Measurements from ENCODE around the gene BCL11A.

BCL11A gene

DNA sequence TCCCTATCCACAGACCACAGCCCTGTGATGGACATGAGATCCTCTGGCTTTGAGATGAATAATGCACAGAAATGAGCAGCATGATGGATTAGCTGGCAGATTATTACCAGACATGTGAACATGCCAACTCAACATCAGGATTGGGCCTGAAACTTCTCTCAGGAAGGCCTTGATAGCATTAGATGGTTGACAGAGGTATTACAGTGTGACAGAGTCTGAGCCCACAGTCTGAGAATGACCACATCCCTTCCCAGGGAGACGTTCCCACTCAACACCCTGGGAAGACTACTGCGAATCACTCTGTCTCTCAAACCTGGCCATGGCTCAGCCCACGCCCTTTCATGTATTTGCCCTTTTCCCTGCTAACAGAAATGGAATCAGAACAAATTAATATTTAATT lies 66.9 kb downstream of the BCL11A start:
- no peak overlapping the region for H3K4me3 ChIP-seq (ENCODE audit: low read length)
- TF ChIP-seq CTCF (IDR thresholded peaks at IDR 0.05; ENCODE audit: insufficient read depth, low read depth, low read length, missing control alignments), result no peak
- no peak for DNase-seq (ENCODE audit: low read depth)

GRCh38 chr2:60486067-60486466 lies 67.4 kb downstream of the BCL11A start:
- TF ChIP-seq CTCF (IDR thresholded peaks at IDR 0.05; ENCODE audit: insufficient read depth, low read depth, low read length, missing control alignments), result no peak
- no peak overlapping the region for H3K4me3 ChIP-seq (ENCODE audit: low read length)
- DNase-seq (ENCODE audit: low read depth), result no peak

DNA sequence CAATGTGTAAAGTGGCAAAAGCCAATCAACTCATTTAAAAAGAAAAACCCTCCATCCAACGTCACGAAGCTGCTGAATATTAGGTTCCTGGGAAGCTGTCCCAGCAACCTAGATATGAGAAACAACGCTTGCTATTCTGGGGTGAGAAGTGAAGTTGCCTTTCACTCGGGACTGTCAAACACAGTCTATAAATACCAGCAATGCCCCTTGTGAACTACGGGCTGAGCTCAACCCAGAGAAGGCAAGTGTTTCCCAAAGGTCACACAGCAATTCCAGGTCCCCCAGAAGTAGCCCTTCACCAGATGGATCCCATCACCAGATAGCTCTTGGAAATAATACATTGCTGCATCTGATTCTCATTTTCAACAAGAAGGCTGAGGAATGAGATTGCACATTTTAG lies 67.9 kb downstream of the BCL11A start:
- no peak overlapping the region for H3K4me3 ChIP-seq (ENCODE audit: low read length)
- TF ChIP-seq CTCF (IDR thresholded peaks at IDR 0.05; ENCODE audit: insufficient read depth, low read depth, low read length, missing control alignments), result no peak
- DNase-seq (ENCODE audit: low read depth), result no peak

- no peak for TF ChIP-seq CTCF (IDR thresholded peaks at IDR 0.05; ENCODE audit: insufficient read depth, low read depth, low read length, missing control alignments)
- no peak for DNase-seq (ENCODE audit: low read depth)
- H3K4me3 ChIP-seq (ENCODE audit: low read length), result no peak overlapping the region
These were observed 68.4 kb downstream of the BCL11A start for GRCh38 chr2:60485055-60485454.

GRCh38 chr2:60484133-60484645 lies 69.3 kb downstream of the BCL11A start:
- TF ChIP-seq CTCF (IDR thresholded peaks at IDR 0.05; ENCODE audit: insufficient read depth, low read depth, low read length, missing control alignments), result no peak
- no peak for DNase-seq (ENCODE audit: low read depth)
- no peak overlapping the region for H3K4me3 ChIP-seq (ENCODE audit: low read length)

DNA sequence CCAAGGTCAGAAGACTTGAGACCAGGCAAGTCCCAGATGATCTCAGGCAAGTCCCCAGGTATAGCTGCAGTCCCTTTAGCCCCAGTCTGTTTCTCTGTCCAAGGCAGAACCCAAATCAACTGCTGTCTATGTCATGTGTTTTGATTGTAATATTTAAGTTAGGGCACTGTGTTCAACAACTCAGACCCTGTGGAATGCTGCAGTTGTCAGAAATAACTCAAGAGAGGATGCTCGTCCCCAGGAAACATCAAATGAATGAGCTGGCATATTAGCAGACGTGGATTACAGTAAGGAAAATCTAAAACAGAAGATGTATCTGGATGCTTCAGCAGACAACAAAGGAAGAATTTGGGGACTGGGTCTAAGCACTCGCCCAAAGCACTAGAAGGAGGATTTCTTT lies 70.1 kb downstream of the BCL11A start:
- H3K4me3 ChIP-seq (ENCODE audit: low read length), result no peak overlapping the region
- TF ChIP-seq CTCF (IDR thresholded peaks at IDR 0.05; ENCODE audit: insufficient read depth, low read depth, low read length, missing control alignments), result no peak
- peak; percentile 33 for DNase-seq (ENCODE audit: low read depth)

GRCh38 chr2:60482222-60482621 lies 71.2 kb downstream of the BCL11A start:
- H3K4me3 ChIP-seq (ENCODE audit: low read length), result no peak overlapping the region
- no peak for DNase-seq (ENCODE audit: low read depth)
- TF ChIP-seq CTCF (IDR thresholded peaks at IDR 0.05; ENCODE audit: insufficient read depth, low read depth, low read length, missing control alignments), result no peak

All from epithelial cell of esophagus (primary cell).